ENCODE data around the gene ZBTB12. TPM values are rescaled to one million over a fixed set of nuclear protein-coding genes. Genes with fewer than 3 reads are reported as not detected.
A peak's percentile ranks its signal among the peaks of the same experiment; 100 is the strongest.
"Not testable (repeated sequence)": the region's sequence is repeated elsewhere in the genome, so short reads cannot be mapped to it uniquely, and the experiment has no call there.

ZBTB12 gene, protein sequence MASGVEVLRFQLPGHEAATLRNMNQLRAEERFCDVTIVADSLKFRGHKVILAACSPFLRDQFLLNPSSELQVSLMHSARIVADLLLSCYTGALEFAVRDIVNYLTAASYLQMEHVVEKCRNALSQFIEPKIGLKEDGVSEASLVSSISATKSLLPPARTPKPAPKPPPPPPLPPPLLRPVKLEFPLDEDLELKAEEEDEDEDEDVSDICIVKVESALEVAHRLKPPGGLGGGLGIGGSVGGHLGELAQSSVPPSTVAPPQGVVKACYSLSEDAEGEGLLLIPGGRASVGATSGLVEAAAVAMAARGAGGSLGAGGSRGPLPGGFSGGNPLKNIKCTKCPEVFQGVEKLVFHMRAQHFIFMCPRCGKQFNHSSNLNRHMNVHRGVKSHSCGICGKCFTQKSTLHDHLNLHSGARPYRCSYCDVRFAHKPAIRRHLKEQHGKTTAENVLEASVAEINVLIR
- 2.2 and 3.6 TPM in 2 replicates for total RNA-seq

DNA sequence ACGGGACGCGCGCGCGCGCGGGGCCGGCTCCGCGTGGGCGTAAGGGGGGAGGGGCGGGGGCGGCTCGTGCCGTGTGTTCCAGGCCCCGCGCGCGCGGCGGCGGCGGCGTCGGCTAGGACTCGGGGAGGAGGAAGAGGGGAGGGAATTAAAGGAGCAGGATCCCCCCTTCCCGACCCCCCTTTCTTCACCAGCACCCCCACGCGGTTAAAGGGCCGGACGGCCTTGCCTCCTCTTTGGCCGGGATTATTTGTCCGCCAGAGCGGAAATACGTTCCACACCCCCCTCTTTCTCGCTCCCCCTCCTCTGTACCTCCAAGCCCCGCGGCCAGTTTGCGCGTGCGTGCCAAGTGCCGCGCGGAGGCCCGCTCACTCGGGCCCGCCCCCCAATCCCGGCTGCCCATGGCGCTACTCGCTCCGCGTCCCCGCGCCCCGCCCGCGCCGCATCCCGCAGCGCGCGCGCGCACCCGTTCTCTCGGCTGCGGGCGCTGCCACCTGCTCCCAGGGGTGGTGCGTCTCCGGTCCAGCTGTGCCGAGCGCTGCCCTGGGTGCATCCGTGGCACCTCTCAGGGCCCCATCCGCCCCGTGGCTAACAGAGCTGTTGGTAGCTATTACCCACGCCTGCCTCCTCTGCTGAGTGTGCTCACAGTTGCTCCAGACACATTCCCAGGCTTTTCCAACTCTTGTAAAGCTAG lies at the start of gene ZBTB12:
ZBTB12 (minus strand) TSS at position 134 of the 691 bp plus-strand sequence. CDS start 781 bp downstream, outside the sequence.
- peak; percentile 91 to 94 for DNase-seq (ENCODE audit: low read depth in 2 of 2)

DNA sequence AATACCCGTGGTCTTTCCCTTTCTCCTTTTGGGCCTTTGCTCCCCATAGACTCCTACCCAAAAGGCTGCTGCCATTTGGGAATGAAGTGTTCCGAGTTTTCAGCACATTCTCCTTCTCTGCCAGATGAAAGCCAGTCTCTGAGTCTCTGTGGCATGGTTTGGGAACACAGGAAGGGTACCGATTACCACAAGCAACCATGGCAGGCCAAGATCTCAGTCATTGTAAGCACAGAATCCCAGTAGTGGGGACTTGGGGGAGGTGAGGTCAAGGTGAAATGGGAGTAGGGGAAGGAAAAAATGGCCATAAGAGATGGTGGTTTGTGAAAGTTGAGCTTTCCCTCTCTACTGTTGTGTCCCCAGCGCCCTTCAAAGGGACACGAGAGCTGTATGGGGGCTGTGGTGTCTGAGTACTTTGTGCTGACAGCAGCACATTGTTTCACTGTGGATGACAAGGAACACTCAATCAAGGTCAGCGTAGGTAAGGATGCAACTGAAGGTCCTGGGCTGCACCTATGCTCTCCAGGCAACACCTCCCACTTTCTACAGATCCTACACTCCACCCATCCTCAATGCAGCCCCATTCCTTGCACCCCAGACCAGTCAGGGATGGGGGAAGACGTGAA lies 48.2 kb upstream of the ZBTB12 start:
- no peak for DNase-seq (ENCODE audit: low read depth in 2 of 2)

DNA sequence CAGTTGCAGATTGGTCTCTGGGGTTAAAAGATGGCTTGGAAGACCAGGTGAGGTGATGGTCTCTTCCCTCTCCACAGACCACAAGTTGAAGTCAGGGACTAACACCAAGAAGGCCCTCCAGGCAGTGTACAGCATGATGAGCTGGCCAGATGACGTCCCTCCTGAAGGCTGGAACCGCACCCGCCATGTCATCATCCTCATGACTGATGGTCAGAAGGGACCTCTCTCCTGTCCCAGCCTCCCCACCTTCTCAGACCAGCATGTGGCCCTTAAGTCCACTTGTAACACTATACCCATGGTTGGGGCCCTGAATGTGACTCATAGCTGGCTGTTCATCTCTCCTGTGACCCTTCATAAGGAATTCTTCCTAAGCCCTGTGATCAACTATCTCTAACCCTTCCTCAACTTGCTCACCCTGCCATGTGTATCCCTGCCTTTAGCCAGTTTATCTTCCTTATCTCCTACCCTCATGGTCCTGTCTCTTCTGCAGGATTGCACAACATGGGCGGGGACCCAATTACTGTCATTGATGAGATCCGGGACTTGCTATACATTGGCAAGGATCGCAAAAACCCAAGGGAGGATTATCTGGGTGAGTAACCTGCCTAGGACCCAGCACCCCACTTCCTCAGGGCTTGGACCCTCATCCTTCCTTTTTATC lies 47.0 kb upstream of the ZBTB12 start:
- no peak for DNase-seq (ENCODE audit: low read depth in 2 of 2)

DNA sequence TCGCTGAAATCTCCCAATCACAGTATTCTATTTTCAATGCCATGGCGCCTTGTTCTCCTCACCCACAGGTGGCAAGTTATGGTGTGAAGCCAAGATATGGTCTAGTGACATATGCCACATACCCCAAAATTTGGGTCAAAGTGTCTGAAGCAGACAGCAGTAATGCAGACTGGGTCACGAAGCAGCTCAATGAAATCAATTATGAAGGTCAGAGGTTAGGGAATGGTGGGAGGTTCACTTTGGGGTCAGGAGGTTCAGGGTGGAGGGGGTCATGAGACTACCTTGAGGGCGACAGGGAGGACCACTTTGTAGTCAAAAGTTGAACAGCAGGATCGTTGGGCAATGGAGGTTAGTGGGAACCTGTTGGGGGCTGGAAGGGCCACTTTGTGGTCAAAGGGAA lies 46.4 kb upstream of the ZBTB12 start:
- no peak for DNase-seq (ENCODE audit: low read depth in 2 of 2)

DNA sequence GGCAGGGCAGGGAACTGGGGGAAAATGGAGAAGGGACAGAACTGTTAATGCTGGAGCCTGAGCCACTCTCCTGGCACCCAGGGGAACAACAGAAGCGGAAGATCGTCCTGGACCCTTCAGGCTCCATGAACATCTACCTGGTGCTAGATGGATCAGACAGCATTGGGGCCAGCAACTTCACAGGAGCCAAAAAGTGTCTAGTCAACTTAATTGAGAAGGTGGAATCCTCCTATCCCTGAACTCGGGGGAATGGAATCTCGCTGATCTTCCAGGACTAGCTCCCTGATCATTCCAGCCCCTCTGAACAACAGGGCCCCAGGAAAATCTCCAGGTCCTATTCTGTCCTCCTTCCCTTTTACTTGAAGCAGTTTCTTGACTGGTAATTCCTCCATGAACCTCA lies 46.0 kb upstream of the ZBTB12 start:
- DNase-seq (ENCODE audit: low read depth in 2 of 2): no peak

DNA sequence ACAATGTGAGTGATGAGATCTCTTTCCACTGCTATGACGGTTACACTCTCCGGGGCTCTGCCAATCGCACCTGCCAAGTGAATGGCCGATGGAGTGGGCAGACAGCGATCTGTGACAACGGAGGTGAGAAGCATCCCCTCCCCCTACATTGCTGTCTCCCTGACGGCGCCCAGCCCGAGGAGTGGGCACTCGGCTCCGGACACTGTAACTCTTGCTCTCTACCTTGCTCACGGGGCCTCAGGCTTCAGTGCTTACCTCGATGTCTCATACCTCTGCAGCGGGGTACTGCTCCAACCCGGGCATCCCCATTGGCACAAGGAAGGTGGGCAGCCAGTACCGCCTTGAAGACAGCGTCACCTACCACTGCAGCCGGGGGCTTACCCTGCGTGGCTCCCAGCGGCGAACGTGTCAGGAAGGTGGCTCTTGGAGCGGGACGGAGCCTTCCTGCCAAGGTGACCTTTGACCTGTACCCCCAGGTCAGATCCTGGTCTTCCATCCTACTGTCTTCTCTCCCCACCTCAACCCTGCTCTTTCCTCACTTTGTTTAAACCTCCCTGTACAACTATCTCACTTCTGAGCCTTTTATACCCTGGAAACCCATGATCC lies 45.3 kb upstream of the ZBTB12 start:
- no peak for DNase-seq (ENCODE audit: low read depth in 2 of 2)

DNA sequence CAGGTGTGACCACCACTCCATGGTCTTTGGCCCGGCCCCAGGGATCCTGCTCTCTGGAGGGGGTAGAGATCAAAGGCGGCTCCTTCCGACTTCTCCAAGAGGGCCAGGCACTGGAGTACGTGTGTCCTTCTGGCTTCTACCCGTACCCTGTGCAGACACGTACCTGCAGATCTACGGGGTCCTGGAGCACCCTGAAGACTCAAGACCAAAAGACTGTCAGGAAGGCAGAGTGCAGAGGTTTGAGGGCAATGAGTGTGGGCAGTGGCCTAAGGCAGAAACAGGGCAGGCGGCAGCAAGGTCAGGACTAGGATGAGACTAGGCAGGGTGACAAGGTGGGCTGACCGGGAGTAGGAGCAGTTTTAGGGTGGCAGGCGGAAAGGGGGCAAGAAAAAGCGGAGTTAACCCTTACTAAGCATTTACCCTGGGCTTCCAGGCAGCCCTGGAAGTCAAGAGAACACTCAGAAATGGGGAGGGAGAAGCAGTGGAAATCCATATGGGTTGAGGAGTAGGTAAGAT lies 44.5 kb upstream of the ZBTB12 start:
- no peak for DNase-seq (ENCODE audit: low read depth in 2 of 2)

DNA sequence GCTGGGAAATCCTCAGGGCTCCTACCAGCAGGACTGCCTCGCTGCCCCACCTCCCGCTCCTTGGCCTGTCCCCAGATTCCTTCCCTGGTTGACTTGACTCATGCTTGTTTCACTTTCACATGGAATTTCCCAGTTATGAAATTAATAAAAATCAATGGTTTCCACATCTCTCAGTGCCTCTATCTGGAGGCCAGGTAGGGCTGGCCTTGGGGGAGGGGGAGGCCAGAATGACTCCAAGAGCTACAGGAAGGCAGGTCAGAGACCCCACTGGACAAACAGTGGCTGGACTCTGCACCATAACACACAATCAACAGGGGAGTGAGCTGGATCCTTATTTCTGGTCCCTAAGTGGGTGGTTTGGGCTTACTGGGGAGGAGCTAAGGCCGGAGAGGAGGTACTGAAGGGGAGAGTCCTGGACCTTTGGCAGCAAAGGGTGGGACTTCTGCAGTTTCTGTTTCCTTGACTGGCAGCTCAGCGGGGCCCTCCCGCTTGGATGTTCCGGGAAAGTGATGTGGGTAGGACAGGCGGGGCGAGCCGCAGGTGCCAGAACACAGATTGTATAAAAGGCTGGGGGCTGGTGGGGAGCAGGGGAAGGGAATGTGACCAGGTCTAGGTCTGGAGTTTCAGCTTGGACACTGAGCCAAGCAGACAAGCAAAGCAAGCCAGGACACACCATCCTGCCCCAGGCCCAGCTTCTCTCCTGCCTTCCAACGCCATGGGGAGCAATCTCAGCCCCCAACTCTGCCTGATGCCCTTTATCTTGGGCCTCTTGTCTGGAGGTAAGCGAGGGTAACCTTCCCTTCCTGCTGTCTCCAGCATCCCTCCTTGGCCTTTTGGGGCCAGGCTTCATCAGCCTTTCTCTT lies 43.9 kb upstream of the ZBTB12 start, which contains the start of gene CFB:
CFB (plus strand) TSS at position 589 of the 863 bp plus-strand sequence; CDS start at position 716, 127 bp downstream.
- DNase-seq (ENCODE audit: low read depth in 2 of 2): peak; percentile 26 to 84

DNA sequence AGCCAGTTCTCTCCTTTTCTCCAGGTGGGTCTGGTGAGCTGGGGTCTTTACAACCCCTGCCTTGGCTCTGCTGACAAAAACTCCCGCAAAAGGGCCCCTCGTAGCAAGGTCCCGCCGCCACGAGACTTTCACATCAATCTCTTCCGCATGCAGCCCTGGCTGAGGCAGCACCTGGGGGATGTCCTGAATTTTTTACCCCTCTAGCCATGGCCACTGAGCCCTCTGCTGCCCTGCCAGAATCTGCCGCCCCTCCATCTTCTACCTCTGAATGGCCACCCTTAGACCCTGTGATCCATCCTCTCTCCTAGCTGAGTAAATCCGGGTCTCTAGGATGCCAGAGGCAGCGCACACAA lies 43.2 kb upstream of the ZBTB12 start:
- DNase-seq (ENCODE audit: low read depth in 2 of 2): no peak

DNA sequence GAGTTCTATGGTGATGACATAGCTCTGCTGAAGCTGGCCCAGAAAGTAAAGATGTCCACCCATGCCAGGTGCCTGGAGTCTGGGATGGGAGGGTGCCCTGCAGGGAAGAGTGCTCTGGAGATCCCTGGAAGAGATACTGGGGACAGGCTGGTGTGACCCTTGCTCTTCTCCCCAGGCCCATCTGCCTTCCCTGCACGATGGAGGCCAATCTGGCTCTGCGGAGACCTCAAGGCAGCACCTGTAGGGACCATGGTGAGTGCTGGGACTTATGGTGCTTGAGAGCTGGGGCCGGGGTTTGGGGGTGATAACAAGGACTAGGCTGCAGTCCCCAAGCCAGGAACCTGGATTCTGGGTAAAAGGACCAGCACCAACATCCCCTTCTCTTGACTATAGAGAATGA lies 41.9 kb upstream of the ZBTB12 start:
- DNase-seq (ENCODE audit: low read depth in 2 of 2): no peak

DNA sequence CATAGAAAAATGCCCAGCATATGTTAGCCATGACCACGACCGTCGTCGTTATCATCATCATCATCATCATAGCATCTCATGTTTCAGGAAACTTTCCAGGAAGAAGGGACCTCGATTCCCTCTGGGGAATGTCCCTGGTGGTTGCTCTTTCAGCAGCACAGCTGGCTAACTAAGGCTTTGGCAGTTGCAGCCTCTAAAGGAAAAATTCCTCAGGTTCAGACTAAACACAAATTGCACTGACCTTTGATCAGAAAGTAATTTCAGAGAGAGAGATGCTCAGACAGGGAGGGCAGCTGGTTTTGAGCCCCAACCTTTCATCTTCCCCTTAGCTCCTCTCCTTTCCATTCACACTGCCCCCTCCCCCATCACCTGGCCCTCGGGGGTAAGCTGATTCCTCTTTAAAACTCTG lies 38.4 kb upstream of the ZBTB12 start:
- peak in 1 of 2 donors; percentile 16 for DNase-seq (ENCODE audit: low read depth in 2 of 2)

DNA sequence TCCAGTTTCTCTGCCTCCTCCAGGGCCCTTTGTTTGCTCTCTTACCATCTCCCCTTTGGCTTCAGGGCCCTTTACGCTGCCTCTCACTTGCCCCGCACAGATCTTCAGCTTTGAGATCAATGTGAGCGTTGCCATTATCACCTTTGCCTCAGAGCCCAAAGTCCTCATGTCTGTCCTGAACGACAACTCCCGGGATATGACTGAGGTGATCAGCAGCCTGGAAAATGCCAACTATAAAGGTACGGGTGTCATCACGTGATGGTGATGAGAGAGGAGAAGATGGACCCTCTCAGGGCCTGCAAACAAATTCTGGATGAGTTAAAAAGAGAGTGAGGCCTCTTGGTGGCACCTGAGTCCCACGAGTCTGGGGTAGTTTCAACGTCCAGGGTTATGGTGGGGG lies 33.9 kb upstream of the ZBTB12 start:
- DNase-seq (ENCODE audit: low read depth in 2 of 2): no peak

DNA sequence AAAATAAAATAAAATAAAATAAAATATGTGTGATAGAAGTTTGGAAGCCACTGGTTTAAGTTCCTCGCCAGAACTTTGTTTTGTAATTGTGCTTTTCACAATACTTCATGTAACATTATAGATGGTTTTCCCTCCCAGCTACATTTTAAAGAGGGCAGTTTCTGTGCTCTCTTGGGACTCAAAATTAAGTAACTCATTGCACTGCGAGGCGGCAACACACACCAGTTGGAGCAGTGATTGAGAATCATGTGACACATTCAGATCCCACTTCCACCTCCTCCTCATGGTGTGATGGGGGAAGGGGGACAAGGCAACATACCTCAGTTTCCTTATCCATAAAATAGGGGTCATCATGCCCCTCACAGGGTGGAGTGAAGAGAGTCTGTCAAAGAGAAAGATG lies 33.1 kb upstream of the ZBTB12 start:
- DNase-seq (ENCODE audit: low read depth in 2 of 2): no peak

DNA sequence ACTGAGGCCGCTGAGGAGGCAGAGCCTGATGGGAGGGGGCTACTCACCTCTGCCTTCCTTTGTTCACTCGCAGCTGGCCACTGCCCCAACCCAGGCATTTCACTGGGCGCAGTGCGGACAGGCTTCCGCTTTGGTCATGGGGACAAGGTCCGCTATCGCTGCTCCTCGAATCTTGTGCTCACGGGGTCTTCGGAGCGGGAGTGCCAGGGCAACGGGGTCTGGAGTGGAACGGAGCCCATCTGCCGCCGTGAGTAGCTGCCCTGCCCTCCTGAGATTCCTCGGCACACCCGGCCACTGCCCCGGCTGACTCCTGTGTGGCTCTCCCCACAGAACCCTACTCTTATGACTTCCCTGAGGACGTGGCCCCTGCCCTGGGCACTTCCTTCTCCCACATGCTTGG lies 31.7 kb upstream of the ZBTB12 start:
- DNase-seq (ENCODE audit: low read depth in 2 of 2): no peak

DNA sequence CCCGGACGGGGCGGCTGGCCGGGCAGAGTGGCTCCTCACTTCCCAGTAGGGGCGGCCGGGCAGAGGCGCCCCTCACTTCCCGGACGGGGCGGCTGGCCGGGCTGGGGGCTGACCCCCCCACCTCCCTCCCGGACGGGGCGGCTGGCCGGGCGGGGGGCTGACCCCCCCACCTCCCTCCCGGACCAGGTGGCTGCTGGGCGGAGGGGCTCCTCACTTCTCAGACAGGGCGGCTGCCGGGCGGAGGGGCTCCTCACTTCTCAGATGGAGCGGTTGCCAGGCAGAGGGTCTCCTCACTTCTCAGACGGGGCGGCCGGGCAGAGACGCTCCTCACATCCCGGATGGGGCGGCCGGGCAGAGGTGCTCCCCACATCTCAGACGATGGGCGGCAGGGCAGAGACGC lies 30.3 kb upstream of the ZBTB12 start:
- DNase-seq (ENCODE audit: low read depth in 2 of 2): not testable (repeated sequence)

DNA sequence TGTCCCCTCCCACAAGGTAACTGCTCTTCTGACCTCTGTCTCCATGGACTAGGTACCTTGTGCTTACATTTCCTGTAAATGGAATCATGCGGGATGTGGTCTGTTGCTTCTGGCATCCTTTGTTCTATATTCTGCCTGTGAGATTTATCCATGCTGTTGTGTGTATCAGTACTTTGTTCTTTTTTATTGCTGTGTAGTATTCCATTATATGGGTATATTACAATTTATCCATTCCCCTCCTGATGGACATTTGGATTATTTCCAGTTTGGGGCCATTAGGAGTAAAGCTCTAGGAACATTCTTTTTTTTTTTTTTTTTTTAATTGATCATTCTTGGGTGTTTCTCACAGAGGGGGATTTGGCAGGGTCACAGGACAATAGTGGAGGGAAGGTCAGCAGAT lies 29.1 kb upstream of the ZBTB12 start:
- no peak for DNase-seq (ENCODE audit: low read depth in 2 of 2)

DNA sequence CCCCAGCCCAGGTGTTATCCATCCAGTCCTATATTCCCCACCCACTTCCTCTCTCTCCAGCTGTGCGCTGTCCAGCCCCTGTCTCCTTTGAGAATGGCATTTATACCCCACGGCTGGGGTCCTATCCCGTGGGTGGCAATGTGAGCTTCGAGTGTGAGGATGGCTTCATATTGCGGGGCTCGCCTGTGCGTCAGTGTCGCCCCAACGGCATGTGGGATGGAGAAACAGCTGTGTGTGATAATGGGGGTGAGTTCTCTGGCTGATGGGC lies 26.7 kb upstream of the ZBTB12 start:
- DNase-seq (ENCODE audit: low read depth in 2 of 2): no peak

DNA sequence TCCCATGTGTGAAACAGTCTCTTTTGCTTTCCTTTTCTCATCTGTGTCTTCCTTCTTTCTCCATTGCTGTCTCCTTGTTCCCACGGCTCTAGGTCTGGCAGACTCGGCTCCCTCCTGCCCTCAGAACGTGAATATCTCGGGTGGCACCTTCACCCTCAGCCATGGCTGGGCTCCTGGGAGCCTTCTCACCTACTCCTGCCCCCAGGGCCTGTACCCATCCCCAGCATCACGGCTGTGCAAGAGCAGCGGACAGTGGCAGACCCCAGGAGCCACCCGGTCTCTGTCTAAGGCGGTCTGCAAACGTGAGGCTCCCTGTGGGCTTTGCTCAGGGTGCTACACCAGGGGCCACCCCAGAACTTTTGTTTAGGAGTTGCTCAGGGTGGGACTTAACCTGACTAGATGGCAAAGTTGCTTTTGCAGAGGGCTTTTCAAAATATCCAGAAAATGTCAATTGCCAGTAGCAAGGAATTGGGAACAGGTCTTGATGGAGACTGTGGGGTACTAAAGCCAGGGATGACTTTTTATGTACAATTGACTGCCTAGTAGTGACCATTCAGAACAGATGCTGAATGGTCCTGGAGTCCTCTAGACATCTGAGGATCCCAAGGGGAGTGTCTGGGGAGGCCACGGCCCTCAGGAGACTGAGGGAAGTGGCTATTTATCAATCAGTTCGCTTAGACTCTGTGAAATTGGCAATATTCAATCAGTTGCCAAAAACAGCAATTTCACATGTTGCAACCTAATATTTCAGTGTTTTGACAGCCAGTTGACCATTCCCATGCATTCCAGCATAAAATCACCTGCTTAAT lies 26.2 kb upstream of the ZBTB12 start:
- no peak for DNase-seq (ENCODE audit: low read depth in 2 of 2)

DNA sequence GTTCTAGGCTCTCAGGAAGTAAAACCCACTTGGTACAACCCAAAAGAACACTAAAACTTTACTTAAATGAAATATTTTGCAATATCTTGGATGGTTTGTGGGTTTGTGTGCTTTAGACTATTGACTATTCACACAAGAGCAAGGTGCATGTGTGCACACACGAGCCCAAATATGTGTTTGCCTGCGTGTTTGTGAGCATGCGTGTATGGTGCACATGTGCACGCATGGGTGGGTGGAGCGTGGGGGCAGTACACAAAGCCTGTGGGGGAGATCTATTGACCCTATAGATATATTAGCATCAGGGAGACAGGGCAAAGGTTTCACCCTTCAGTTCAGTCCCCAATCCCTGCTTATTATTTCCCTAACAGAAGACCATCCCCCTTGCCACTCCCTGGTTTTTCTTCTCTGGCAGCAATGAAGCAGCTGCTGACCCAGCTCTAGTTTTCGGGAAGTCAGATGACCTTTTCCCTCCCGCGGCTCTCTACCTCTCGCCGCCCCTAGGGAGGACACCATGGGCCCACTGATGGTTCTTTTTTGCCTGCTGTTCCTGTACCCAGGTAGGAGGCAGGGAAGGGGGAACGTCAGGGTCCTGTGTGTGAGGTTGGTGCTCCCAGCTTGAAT lies 25.5 kb upstream of the ZBTB12 start, which contains the start of gene C2:
C2 (plus strand) TSS at position 476 of the 621 bp plus-strand sequence; CDS start at position 512, 36 bp downstream.
- DNase-seq (ENCODE audit: low read depth in 2 of 2): no peak

Data from lung microvascular endothelial cell (primary cell).